Activated naive CD4-positive, alpha-beta T cell treated with anti-CD3 and anti-CD28 coated beads for 36 hours (primary cell): ENCODE data around the gene PPP1R3E. TPM values are rescaled to one million over a fixed set of nuclear protein-coding genes. Genes with fewer than 3 reads are reported as not detected.
"Not testable (repeated sequence)": the region's sequence is repeated elsewhere in the genome, so short reads cannot be mapped to it uniquely, and the experiment has no call there.

Source experiments
- CTCF ChIA-PET: fragments of 350-600 bp; sonication (Branson Sonifier 250); formaldehyde crosslinking; loops from one replicate; lab custom pipeline; 2021; ENCODE audit warnings: antibody characterized with exemption; lab: Charles Lee
- DNase-seq: peaks from one replicate; pipeline ENCODE4 v3.0.0-alpha.2; 2020
- H3K27ac Mint-ChIP-seq: one replicate; pipeline ENCODE4 v1.8.0; 2021; ENCODE audit warnings: mild to moderate bottlenecking, mixed read lengths
- H3K27me3 Mint-ChIP-seq: one replicate; pipeline ENCODE4 v1.8.0; 2021; ENCODE audit warnings: low read depth, mixed read lengths
- H3K36me3 Mint-ChIP-seq: one replicate; pipeline ENCODE4 v1.8.0; 2021; ENCODE audit warnings: low read depth, mixed read lengths
- H3K4me1 Mint-ChIP-seq: one replicate; pipeline ENCODE4 v1.8.0; 2021; ENCODE audit warnings: low read depth, mixed read lengths
- H3K4me3 Mint-ChIP-seq: one replicate; pipeline ENCODE4 v1.8.0; 2021; ENCODE audit warnings: mild to moderate bottlenecking, moderate library complexity, mixed read lengths
- H3K9me3 Mint-ChIP-seq: one replicate; pipeline ENCODE4 v1.8.0; 2021; ENCODE audit warnings: mixed read lengths
- intact Hi-C: fragments of 100-400 bp; cut with micrococcal nuclease; formaldehyde crosslinking; loops from one replicate; pipeline ENCODE4 v1.15.1; 2023
- total RNA-seq, 2 experiments: library from RNA; stranded (reverse); gene quantifications; one replicate each; pipeline ENCODE4 v1.2.3, GENCODE V29; 2021

Gene PPP1R3E
- total RNA-seq, 2 experiments from 2014 or later, result 14.7 to 15.8 TPM

GRCh38 chr14:23286020-23286901, 16.4 kb downstream of the PPP1R3E start, which contains the start of gene HOMEZ:
Gene HOMEZ (minus strand): TSS chr14:23286132. CDS start chr14:23285952, 180 bp downstream.
- Mint-ChIP-seq H3K4me3 (peak within 1 kb of the TSS; percentile 99), H3K9me3 (no peaks in the 10 kb centered on the region), H3K36me3 (peaks cover 4% of the 10 kb centered on the region), H3K27ac (peak within 1 kb of the TSS; percentile 96), H3K4me1 (peaks cover 29% of the 10 kb centered on the region), H3K27me3 (no peaks in the 10 kb centered on the region)
- intact Hi-C loops, result loop anchor here (1.0 to 5.0 kb wide), 10 partner anchors 9 to 519 kb away; partner anchors contain the start of genes ACIN1, C14orf119, NGDN and OXA1L
- peak; percentile 99 for DNase-seq
- CTCF ChIA-PET, result interaction anchor here (0.6 to 5.3 kb wide), 11 partner anchors 9 to 167 kb away, joined by 3 to 33 read pairs (median 4); partner anchors contain the start of genes PABPN1 and PPP1R3E

GRCh38 chr14:23285530-23286019, 17.1 kb downstream of the PPP1R3E start:
- Mint-ChIP-seq H3K27me3 (no peaks in the 10 kb centered on the region), H3K4me3 (peak overlapping the region; percentile 99), H3K36me3 (peaks cover 4% of the 10 kb centered on the region), H3K27ac (peak overlapping the region; percentile 94), H3K4me1 (peaks cover 29% of the 10 kb centered on the region), H3K9me3 (no peaks in the 10 kb centered on the region)
- intact Hi-C loops, result loop anchor here (1.0 to 5.0 kb wide), 10 partner anchors 10 to 519 kb away; partner anchors contain the start of genes ACIN1, C14orf119, NGDN and OXA1L
- DNase-seq, result no peak
- CTCF ChIA-PET, result interaction anchor here (0.6 to 5.3 kb wide), 8 partner anchors 10 to 1751 kb away, joined by 3 to 33 read pairs (median 5); partner anchors contain the start of gene PPP1R3E

- CTCF ChIA-PET, result interaction anchor here (0.6 to 5.3 kb wide), 7 partner anchors 11 to 1750 kb away, joined by 3 to 33 read pairs (median 4); partner anchors contain the start of gene PPP1R3E
- Mint-ChIP-seq H3K9me3 (no peaks in the 10 kb centered on the region), H3K4me1 (peaks cover 29% of the 10 kb centered on the region), H3K36me3 (peaks cover 4% of the 10 kb centered on the region), H3K27ac (peak overlapping the region; percentile 94), H3K4me3 (peak overlapping the region; percentile 99), H3K27me3 (no peaks in the 10 kb centered on the region)
- DNase-seq, result peak; percentile 48
- intact Hi-C loops, result loop anchor here (5.0 kb wide), 1 partner anchor 213 kb away; no protein-coding TSS in a partner anchor
These were observed 17.8 kb downstream of the PPP1R3E start for GRCh38 chr14:23284654-23285529.

GRCh38 chr14:23281247-23281646, 21.4 kb downstream of the PPP1R3E start:
- Mint-ChIP-seq H3K27ac (no peak overlapping the region), H3K4me1 (peaks cover 24% of the 10 kb centered on the region), H3K9me3 (no peaks in the 10 kb centered on the region), H3K4me3 (no peak overlapping the region), H3K36me3 (peaks cover 6% of the 10 kb centered on the region), H3K27me3 (no peaks in the 10 kb centered on the region)
- intact Hi-C loops, result no loop called here
- CTCF ChIA-PET, result interaction anchor here (1.3 to 1.4 kb wide), 2 partner anchors 13 to 161 kb away, joined by 3 to 8 read pairs; no protein-coding TSS in a partner anchor
- no peak for DNase-seq

- intact Hi-C loops, result not testable (repeated sequence)
These were observed 24.7 kb downstream of the PPP1R3E start for GRCh38 chr14:23277928-23278327.

GRCh38 chr14:23277189-23277588, 25.5 kb downstream of the PPP1R3E start:
- CTCF ChIA-PET, result interaction anchor here (0.7 to 1.5 kb wide), 2 partner anchors 17 to 24 kb away, joined by 3 to 6 read pairs; no protein-coding TSS in a partner anchor
- peaks cover 2% of the 10 kb centered on the region for H3K4me1 Mint-ChIP-seq
- H3K27ac Mint-ChIP-seq, result no peak overlapping the region
- peaks cover 13% of the 10 kb centered on the region for H3K36me3 Mint-ChIP-seq
- no peak overlapping the region for H3K4me3 Mint-ChIP-seq
- no peaks in the 10 kb centered on the region for H3K9me3 Mint-ChIP-seq
- no peaks in the 10 kb centered on the region for H3K27me3 Mint-ChIP-seq
- intact Hi-C loops, result no loop called here
- DNase-seq, result no peak

More at GRCh38 chr14:23277928-23278327, 24.7 kb downstream of the PPP1R3E start:
- H3K27me3 Mint-ChIP-seq, H3K4me1 Mint-ChIP-seq, DNase-seq, H3K27ac Mint-ChIP-seq, H3K4me3 Mint-ChIP-seq, H3K9me3 Mint-ChIP-seq: not testable (repeated sequence)
- CTCF ChIA-PET, result interaction anchor here (1.5 kb wide), 1 partner anchor 17 kb away, joined by 6 read pairs; no protein-coding TSS in a partner anchor
- H3K36me3 Mint-ChIP-seq, result peaks cover 16% of the 10 kb centered on the region

- Mint-ChIP-seq H3K27ac (peak overlapping the region; percentile 6), H3K4me1 (peaks cover 2% of the 10 kb centered on the region), H3K36me3 (peaks cover 13% of the 10 kb centered on the region), H3K4me3 (no peak overlapping the region), H3K27me3 (no peaks in the 10 kb centered on the region), H3K9me3 (no peaks in the 10 kb centered on the region)
- CTCF ChIA-PET, result no interaction called here
- intact Hi-C loops, result no loop called here
- DNase-seq, result no peak
These were observed 27.2 kb downstream of the PPP1R3E start for GRCh38 chr14:23275412-23275811.

GRCh38 chr14:23269193-23269592, 33.5 kb downstream of the PPP1R3E start:
- intact Hi-C loops, result no loop called here
- Mint-ChIP-seq H3K36me3 (no peaks in the 10 kb centered on the region), H3K9me3 (no peaks in the 10 kb centered on the region), H3K27me3 (no peaks in the 10 kb centered on the region), H3K27ac (no peak overlapping the region), H3K4me1 (no peaks in the 10 kb centered on the region), H3K4me3 (no peak overlapping the region)
- CTCF ChIA-PET, result interaction anchor here (1.4 kb wide), 1 partner anchor 111 kb away, joined by 4 read pairs; no protein-coding TSS in a partner anchor
- DNase-seq, result no peak

GRCh38 chr14:23260849-23261248, 41.8 kb downstream of the PPP1R3E start:
- H3K27me3 Mint-ChIP-seq, result peaks cover 14% of the 10 kb centered on the region
- H3K27ac Mint-ChIP-seq, DNase-seq, H3K4me3 Mint-ChIP-seq, intact Hi-C loops, H3K36me3 Mint-ChIP-seq, H3K9me3 Mint-ChIP-seq, H3K4me1 Mint-ChIP-seq: not testable (repeated sequence)
- CTCF ChIA-PET, result interaction anchor here (1.1 to 1.7 kb wide), 3 partner anchors 10 to 192 kb away, joined by 3 to 5 read pairs (median 4); no protein-coding TSS in a partner anchor

- peaks cover 14% of the 10 kb centered on the region for H3K27me3 Mint-ChIP-seq
- intact Hi-C loops, result no loop called here
- no peak overlapping the region for H3K4me3 Mint-ChIP-seq
- CTCF ChIA-PET, result interaction anchor here (0.6 to 1.7 kb wide), 5 partner anchors 11 to 138 kb away, joined by 3 to 12 read pairs (median 4); partner anchors contain the start of gene PABPN1
- no peak overlapping the region for H3K27ac Mint-ChIP-seq
- no peaks in the 10 kb centered on the region for H3K4me1 Mint-ChIP-seq
- no peaks in the 10 kb centered on the region for H3K9me3 Mint-ChIP-seq
- H3K36me3 Mint-ChIP-seq, result no peaks in the 10 kb centered on the region
- DNase-seq, result no peak
These were observed 43.2 kb downstream of the PPP1R3E start for GRCh38 chr14:23259426-23259825.

- Mint-ChIP-seq H3K27me3 (peaks cover 14% of the 10 kb centered on the region), H3K4me1 (no peaks in the 10 kb centered on the region), H3K36me3 (no peaks in the 10 kb centered on the region), H3K9me3 (no peaks in the 10 kb centered on the region), H3K4me3 (no peak overlapping the region), H3K27ac (no peak overlapping the region)
- DNase-seq, result no peak
- intact Hi-C loops, result no loop called here
- CTCF ChIA-PET, result interaction anchor here (0.7 to 1.5 kb wide), 2 partner anchors 64 to 137 kb away, joined by 3 read pairs; no protein-coding TSS in a partner anchor
These were observed 44.4 kb downstream of the PPP1R3E start for GRCh38 chr14:23258256-23258655.
